Activated CD4-positive, alpha-beta T cell treated with anti-CD3 and anti-CD28 coated beads for 24 hours (primary cell): ENCODE results near the gene SCN11A.
"Not testable (repeated sequence)": the region's sequence is repeated elsewhere in the genome, so short reads cannot be mapped to it uniquely, and the experiment has no call there.

Experiments used
- DNase-seq, 2 donors: peaks; one replicate each; pipeline ENCODE4 v3.0.0-alpha.2; 2020; ENCODE audit warnings: low read depth in 2 of 2

Gene SCN11A

GRCh38 chr3:39065197-39065596 lies 13.5 kb upstream of the SCN11A start:
- DNase-seq: peak in 1 of 2 donors; percentile 10

GRCh38 chr3:39064646-39065045 lies 12.9 kb upstream of the SCN11A start:
- no peak for DNase-seq

- DNase-seq: no peak
Measured at GRCh38 chr3:39063143-39063542, 11.4 kb upstream of the SCN11A start.

GRCh38 chr3:39062180-39062579 lies 10.4 kb upstream of the SCN11A start:
- DNase-seq: no peak

GRCh38 chr3:39061228-39061627 lies 9.5 kb upstream of the SCN11A start:
- not testable (repeated sequence) for DNase-seq

- no peak for DNase-seq
Measured at GRCh38 chr3:39056151-39056550, 4.4 kb upstream of the SCN11A start.

- DNase-seq: no peak
Measured at GRCh38 chr3:39053696-39054095, 2.0 kb upstream of the SCN11A start.

GRCh38 chr3:39052583-39052982 lies 839 bp upstream of the SCN11A start:
- no peak for DNase-seq

- DNase-seq: no peak
Measured at GRCh38 chr3:39050029-39050428, 1.7 kb downstream of the SCN11A start.

- no peak for DNase-seq
Measured at GRCh38 chr3:39038165-39038564, 13.6 kb downstream of the SCN11A start.

- no peak for DNase-seq
Measured at GRCh38 chr3:39029556-39029955, 22.2 kb downstream of the SCN11A start.

- DNase-seq: no peak
Measured at GRCh38 chr3:39028546-39028945, 23.2 kb downstream of the SCN11A start.

GRCh38 chr3:39025222-39025970 lies 26.3 kb downstream of the SCN11A start:
- DNase-seq: no peak

- no peak for DNase-seq
Measured at GRCh38 chr3:39024497-39024896, 27.2 kb downstream of the SCN11A start.

- DNase-seq: no peak
Measured at GRCh38 chr3:39022286-39022630, 29.5 kb downstream of the SCN11A start.

- DNase-seq: no peak
Measured at GRCh38 chr3:39021465-39022285, 30.1 kb downstream of the SCN11A start.

- no peak for DNase-seq
Measured at GRCh38 chr3:39021029-39021428, 30.7 kb downstream of the SCN11A start.

GRCh38 chr3:39019299-39019698 lies 32.4 kb downstream of the SCN11A start:
- DNase-seq: no peak

- no peak for DNase-seq
Measured at GRCh38 chr3:39015418-39015817, 36.3 kb downstream of the SCN11A start.

GRCh38 chr3:39013921-39014509 lies 37.7 kb downstream of the SCN11A start:
- no peak for DNase-seq

GRCh38 chr3:39013289-39013688 lies 38.5 kb downstream of the SCN11A start:
- no peak for DNase-seq

- DNase-seq: no peak
Measured at GRCh38 chr3:39011191-39011736, 40.5 kb downstream of the SCN11A start.

GRCh38 chr3:39005295-39005694 lies 46.4 kb downstream of the SCN11A start:
- DNase-seq: no peak
